Measurements from ENCODE around the gene ANKRD11. TPM values are rescaled to one million over a fixed set of nuclear protein-coding genes. Genes with fewer than 3 reads are reported as not detected.

ANKRD11 gene
- total RNA-seq, 1 donor from 2014 or later, result 63.8 TPM

GRCh38 chr16:89281829-89282228 is 208.5 kb downstream of the ANKRD11 start:
- Histone ChIP-seq H3K27me3 (ENCODE audit: low read depth) (no peaks in the 10 kb centered on the region), H3K4me3 (no peak overlapping the region), H3K36me3 (peaks cover 90% of the 10 kb centered on the region), H3K27ac (replicated peaks) (no peak overlapping the region), H3K4me1 (peaks cover 9% of the 10 kb centered on the region), H3K9me3 (replicated peaks) (no peaks in the 10 kb centered on the region)
- TF ChIP-seq, protein P1, sequence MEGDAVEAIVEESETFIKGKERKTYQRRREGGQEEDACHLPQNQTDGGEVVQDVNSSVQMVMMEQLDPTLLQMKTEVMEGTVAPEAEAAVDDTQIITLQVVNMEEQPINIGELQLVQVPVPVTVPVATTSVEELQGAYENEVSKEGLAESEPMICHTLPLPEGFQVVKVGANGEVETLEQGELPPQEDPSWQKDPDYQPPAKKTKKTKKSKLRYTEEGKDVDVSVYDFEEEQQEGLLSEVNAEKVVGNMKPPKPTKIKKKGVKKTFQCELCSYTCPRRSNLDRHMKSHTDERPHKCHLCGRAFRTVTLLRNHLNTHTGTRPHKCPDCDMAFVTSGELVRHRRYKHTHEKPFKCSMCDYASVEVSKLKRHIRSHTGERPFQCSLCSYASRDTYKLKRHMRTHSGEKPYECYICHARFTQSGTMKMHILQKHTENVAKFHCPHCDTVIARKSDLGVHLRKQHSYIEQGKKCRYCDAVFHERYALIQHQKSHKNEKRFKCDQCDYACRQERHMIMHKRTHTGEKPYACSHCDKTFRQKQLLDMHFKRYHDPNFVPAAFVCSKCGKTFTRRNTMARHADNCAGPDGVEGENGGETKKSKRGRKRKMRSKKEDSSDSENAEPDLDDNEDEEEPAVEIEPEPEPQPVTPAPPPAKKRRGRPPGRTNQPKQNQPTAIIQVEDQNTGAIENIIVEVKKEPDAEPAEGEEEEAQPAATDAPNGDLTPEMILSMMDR (IDR thresholded peaks at IDR 0.05; ENCODE audit: borderline replicate concordance), result no peak
- no peak for DNase-seq
- intact Hi-C loops (cut with micrococcal nuclease), result no loop called here

DNA sequence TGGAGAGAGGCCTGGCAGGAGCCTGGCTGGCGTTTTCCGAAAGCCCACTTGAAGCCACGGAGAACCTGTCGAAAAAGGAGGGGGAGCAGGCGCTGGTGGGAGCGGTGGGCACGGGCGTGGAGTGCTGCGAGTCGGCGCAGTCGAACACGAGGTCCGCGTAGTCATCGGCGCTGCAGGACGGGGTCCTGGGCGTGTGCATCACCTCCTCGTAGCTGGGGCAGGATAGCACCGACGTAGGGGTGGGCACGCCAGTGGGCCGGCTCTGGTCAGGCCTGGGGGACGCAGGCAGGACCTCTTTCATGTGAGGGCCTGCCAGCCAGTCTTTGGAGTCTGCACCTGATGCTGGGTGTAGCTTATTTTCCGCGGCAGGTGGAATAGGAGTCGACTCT is 209.2 kb downstream of the ANKRD11 start:
- Histone ChIP-seq H3K4me3 (no peak overlapping the region), H3K9me3 (replicated peaks) (no peaks in the 10 kb centered on the region), H3K27me3 (ENCODE audit: low read depth) (no peaks in the 10 kb centered on the region), H3K4me1 (peaks cover 9% of the 10 kb centered on the region), H3K27ac (replicated peaks) (no peak overlapping the region), H3K36me3 (peaks cover 89% of the 10 kb centered on the region)
- intact Hi-C loops (cut with micrococcal nuclease), result no loop called here
- TF ChIP-seq, protein P1 (IDR thresholded peaks at IDR 0.05; ENCODE audit: borderline replicate concordance), result no peak
- DNase-seq, result no peak

GRCh38 chr16:89280546-89281188 is 209.7 kb downstream of the ANKRD11 start:
- Histone ChIP-seq H3K27ac (replicated peaks) (no peak overlapping the region), H3K36me3 (peaks cover 89% of the 10 kb centered on the region), H3K4me3 (no peak overlapping the region), H3K9me3 (replicated peaks) (no peaks in the 10 kb centered on the region), H3K27me3 (ENCODE audit: low read depth) (no peaks in the 10 kb centered on the region), H3K4me1 (peaks cover 9% of the 10 kb centered on the region)
- no peak for DNase-seq
- intact Hi-C loops (cut with micrococcal nuclease), result no loop called here
- TF ChIP-seq, protein P1 (IDR thresholded peaks at IDR 0.05; ENCODE audit: borderline replicate concordance), result no peak

- intact Hi-C loops (cut with micrococcal nuclease), result no loop called here
- Histone ChIP-seq H3K4me1 (peaks cover 9% of the 10 kb centered on the region), H3K4me3 (no peak overlapping the region), H3K9me3 (replicated peaks) (no peaks in the 10 kb centered on the region), H3K36me3 (peaks cover 89% of the 10 kb centered on the region), H3K27ac (replicated peaks) (no peak overlapping the region), H3K27me3 (ENCODE audit: low read depth) (no peaks in the 10 kb centered on the region)
- no peak for DNase-seq
- TF ChIP-seq, protein P1 (IDR thresholded peaks at IDR 0.05; ENCODE audit: borderline replicate concordance), result no peak
Observed at GRCh38 chr16:89279666-89280481, 210.5 kb downstream of the ANKRD11 start.

DNA sequence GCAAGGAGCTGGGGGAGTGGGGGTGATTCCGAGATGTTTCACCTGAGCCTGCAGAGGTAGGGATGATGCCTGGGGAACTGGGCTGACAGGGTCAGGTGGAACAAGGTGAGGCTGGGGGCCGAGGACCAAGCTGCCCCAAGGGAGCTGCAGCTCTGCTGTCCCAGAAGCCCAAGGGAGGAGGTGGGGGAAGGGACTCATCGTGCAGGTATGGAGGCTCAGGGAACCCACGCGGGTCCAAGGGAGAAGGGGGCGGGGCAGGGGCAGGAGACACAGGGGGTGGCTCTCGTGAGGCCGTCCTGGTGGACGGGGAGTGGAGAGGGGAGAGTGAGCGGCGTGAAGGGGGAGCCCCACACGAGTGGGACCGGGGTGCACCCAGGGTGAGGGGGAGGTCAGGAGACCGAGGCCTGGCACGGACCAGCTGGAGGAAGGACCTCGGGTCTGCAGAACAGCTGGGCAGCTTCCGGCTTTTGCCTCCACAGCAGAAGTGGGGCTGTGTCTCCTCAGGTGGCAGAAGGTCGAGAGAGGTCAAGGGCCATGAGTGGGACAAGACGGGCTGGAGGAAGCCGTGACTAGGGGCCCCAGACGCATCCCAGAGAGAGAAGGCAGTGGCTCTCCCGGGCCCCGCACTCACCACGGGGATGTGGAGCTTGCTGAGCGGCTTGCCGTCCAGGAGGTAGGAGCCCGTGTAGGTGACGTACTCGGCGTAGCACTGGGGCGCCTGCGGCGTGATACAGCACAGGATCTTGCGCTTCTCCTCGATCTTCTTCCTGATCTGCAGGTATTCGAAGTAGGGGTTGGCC is 211.7 kb downstream of the ANKRD11 start:
- H3K9me3 ChIP-seq (replicated peaks), result no peaks in the 10 kb centered on the region
- DNase-seq, result no peak
- no peak overlapping the region for H3K27ac ChIP-seq (replicated peaks)
- peaks cover 9% of the 10 kb centered on the region for H3K4me1 ChIP-seq
- H3K27me3 ChIP-seq (ENCODE audit: low read depth), result no peaks in the 10 kb centered on the region
- no peak overlapping the region for H3K4me3 ChIP-seq
- intact Hi-C loops (cut with micrococcal nuclease), result no loop called here
- H3K36me3 ChIP-seq, result peaks cover 90% of the 10 kb centered on the region
- TF ChIP-seq, protein P1 (IDR thresholded peaks at IDR 0.05; ENCODE audit: borderline replicate concordance), result no peak
